HS-5 (cell line): Measurements from ENCODE around the gene FOXP2.
"Not testable (repeated sequence)": the region's sequence is repeated elsewhere in the genome, so short reads cannot be mapped to it uniquely, and the experiment has no call there.

ENCODE experiments used
- DNase-seq: peaks from one replicate; pipeline ENCODE4 v3.0.0-alpha.2; 2012; ENCODE audit warnings: low read depth

The FOXP2 gene

GRCh38 chr7:114504586-114504985 lies 90.0 kb downstream of the FOXP2 start:
- DNase-seq = no peak

GRCh38 chr7:114507381-114507780 lies 92.8 kb downstream of the FOXP2 start:
- DNase-seq = no peak

GRCh38 chr7:114508086-114508485 lies 93.5 kb downstream of the FOXP2 start:
- no peak for DNase-seq

GRCh38 chr7:114510824-114511223 lies 96.2 kb downstream of the FOXP2 start:
- not testable (repeated sequence) for DNase-seq

GRCh38 chr7:114519240-114519639 lies 104.6 kb downstream of the FOXP2 start:
- DNase-seq = no peak

- DNase-seq = no peak
These were observed 107.5 kb downstream of the FOXP2 start for GRCh38 chr7:114522081-114522480.

GRCh38 chr7:114527589-114527988 lies 113.0 kb downstream of the FOXP2 start:
- no peak for DNase-seq

GRCh38 chr7:114530057-114530611 lies 115.5 kb downstream of the FOXP2 start:
- DNase-seq = no peak

GRCh38 chr7:114531326-114531725 lies 116.7 kb downstream of the FOXP2 start:
- no peak for DNase-seq

- DNase-seq = no peak
These were observed 118.5 kb downstream of the FOXP2 start for GRCh38 chr7:114533131-114533530.

- DNase-seq = no peak
These were observed 120.3 kb downstream of the FOXP2 start for GRCh38 chr7:114534953-114535352.

- DNase-seq = no peak
These were observed 125.0 kb downstream of the FOXP2 start for GRCh38 chr7:114539575-114539974.

- DNase-seq = no peak
These were observed 125.7 kb downstream of the FOXP2 start for GRCh38 chr7:114540291-114540690.

- DNase-seq = not testable (repeated sequence)
These were observed 132.7 kb downstream of the FOXP2 start for GRCh38 chr7:114547346-114547745.

GRCh38 chr7:114548081-114548980 lies 133.7 kb downstream of the FOXP2 start:
- DNase-seq = no peak

- DNase-seq = peak; percentile 19
These were observed 140.3 kb downstream of the FOXP2 start for GRCh38 chr7:114554781-114555537.

GRCh38 chr7:114567416-114567815 lies 152.8 kb downstream of the FOXP2 start:
- no peak for DNase-seq

- no peak for DNase-seq
These were observed 154.6 kb downstream of the FOXP2 start for GRCh38 chr7:114569220-114569619.

GRCh38 chr7:114574384-114574783 lies 159.8 kb downstream of the FOXP2 start:
- DNase-seq = no peak

- no peak for DNase-seq
These were observed 160.5 kb downstream of the FOXP2 start for GRCh38 chr7:114575098-114575497.

GRCh38 chr7:114580963-114581362 lies 166.3 kb downstream of the FOXP2 start:
- not testable (repeated sequence) for DNase-seq

- DNase-seq = no peak
These were observed 173.9 kb downstream of the FOXP2 start for GRCh38 chr7:114588506-114588905.

GRCh38 chr7:114589436-114589835 lies 174.8 kb downstream of the FOXP2 start:
- no peak for DNase-seq
